Mammary epithelial cell (primary cell): ENCODE measurements around the gene LPCAT1.

ENCODE experiments used
- CTCF ChIP-seq, 2 donors: IDR thresholded peaks in 1 of 2; conservative IDR thresholded peaks in 1 of 2; 2 replicates each; pipeline ENCODE4 v1.5.1; 2011 to 2012; ENCODE audit warnings: inconsistent platforms in 2 of 2, low read length in 2 of 2, mild to moderate bottlenecking in 2 of 2, control low read depth in 1 of 2, low read depth in 1 of 2; ENCODE audit not compliant: insufficient read depth in 1 of 2; ENCODE audit errors: extremely low read depth in 1 of 2
- EZH2 ChIP-seq: IDR thresholded peaks from 2 replicates; pipeline ENCODE4 v1.6.1; 2012; ENCODE audit warnings: low read length, inconsistent platforms, borderline replicate concordance

GRCh38 chr5:1561402-1561929, 37.7 kb upstream of the LPCAT1 start:
- TF ChIP-seq CTCF (conservative IDR thresholded peaks at IDR 0.05 in 1 of 2, IDR thresholded peaks at IDR 0.05 in 1 of 2; ENCODE audit: extremely low read depth in 1 of 2, insufficient read depth in 1 of 2, low read depth in 1 of 2, low read length in 2 of 2) (no peak), EZH2 (no peak)
